GM23338 (cell line): Measurements from ENCODE around the gene ZNF48. TPM values are rescaled to one million over a fixed set of nuclear protein-coding genes. Genes with fewer than 3 reads are reported as not detected.

Source experiments
- ATAC-seq: fragments of 200-7000 bp; cut with Tn5 transposase; 3 replicates; pipeline ENCODE4 v1.9.1; 2020
- DNase-seq: peaks from one replicate; pipeline ENCODE4 v3.0.0-alpha.2; 2015; ENCODE audit warnings: low spot score
- H2AFZ ChIP-seq: fragments of 200-600 bp; sonication (generic); 2 replicates; pipeline ENCODE4 v1.8.0; 2016; ENCODE audit warnings: antibody characterized with exemption, mild to moderate bottlenecking, moderate library complexity
- H3F3A ChIP-seq: fragments of 200-600 bp; sonication (generic); replicated peaks from 2 replicates; pipeline ENCODE4 v1.8.0; 2017; ENCODE audit warnings: antibody characterized with exemption, mixed run types, low read depth
- H3K27ac ChIP-seq: fragments of 200-600 bp; sonication (generic); 2 replicates; pipeline ENCODE4 v1.6.1; 2016; ENCODE audit warnings: low read depth
- H3K27me3 ChIP-seq: fragments of 200-600 bp; sonication (generic); 2 replicates; pipeline ENCODE4 v1.8.0; 2016; ENCODE audit warnings: mild to moderate bottlenecking, mixed run types, moderate library complexity; ENCODE audit not compliant: insufficient read depth
- H3K36me3 ChIP-seq: fragments of 200-600 bp; sonication (generic); 2 replicates; pipeline ENCODE4 v1.8.0; 2016; ENCODE audit warnings: mild to moderate bottlenecking; ENCODE audit not compliant: insufficient read depth
- H3K4me1 ChIP-seq: fragments of 200-600 bp; sonication (generic); 2 replicates; pipeline ENCODE4 v1.8.0; 2016; ENCODE audit warnings: mild to moderate bottlenecking, moderate library complexity; ENCODE audit not compliant: insufficient read depth
- H3K4me2 ChIP-seq: fragments of 200-600 bp; sonication (generic); 2 replicates; pipeline ENCODE4 v1.7.1; 2017; ENCODE audit warnings: mixed run types
- H3K4me3 ChIP-seq: fragments of 200-600 bp; sonication (generic); 2 replicates; pipeline ENCODE4 v1.6.1; 2016; ENCODE audit warnings: mixed run types
- H3K79me2 ChIP-seq: fragments of 200-600 bp; sonication (generic); replicated peaks from 2 replicates; pipeline ENCODE4 v1.8.0; 2017; ENCODE audit warnings: mild to moderate bottlenecking; ENCODE audit not compliant: insufficient read depth
- H3K9me2 ChIP-seq: fragments of 200-600 bp; sonication (generic); 2 replicates; pipeline ENCODE4 v1.8.0; 2017; ENCODE audit not compliant: insufficient read depth
- H4K20me1 ChIP-seq: fragments of 200-600 bp; sonication (generic); replicated peaks from 2 replicates; pipeline ENCODE4 v1.8.0; 2017; ENCODE audit warnings: mild to moderate bottlenecking; ENCODE audit not compliant: insufficient read depth
- H3K27ac Mint-ChIP-seq: 2 replicates; pipeline ENCODE4 v1.8.0; 2020; ENCODE audit warnings: inconsistent platforms, mild to moderate bottlenecking, moderate library complexity, mixed read lengths
- H3K27me3 Mint-ChIP-seq: 3 replicates; pipeline ENCODE4 v1.8.0; 2022; ENCODE audit warnings: low read depth, mild to moderate bottlenecking, moderate library complexity, mixed read lengths, inconsistent platforms; ENCODE audit not compliant: insufficient read depth, poor library complexity
- H3K36me3 Mint-ChIP-seq: 3 replicates; pipeline ENCODE4 v1.8.0; 2021; ENCODE audit warnings: low read depth, mild to moderate bottlenecking, inconsistent platforms, moderate library complexity, mixed read lengths
- H3K4me1 Mint-ChIP-seq: 3 replicates; pipeline ENCODE4 v1.8.0; 2020; ENCODE audit warnings: mild to moderate bottlenecking, inconsistent platforms, mixed read lengths
- H3K4me3 Mint-ChIP-seq: 3 replicates; pipeline ENCODE4 v1.8.0; 2021; ENCODE audit warnings: moderate library complexity, mild to moderate bottlenecking, inconsistent platforms, mixed read lengths
- H3K9me3 Mint-ChIP-seq: 3 replicates; pipeline ENCODE4 v1.8.0; 2020; ENCODE audit warnings: moderate library complexity, mild to moderate bottlenecking, inconsistent platforms, mixed read lengths
- EZH2 ChIP-seq: fragments of 200-600 bp; sonication (generic); IDR thresholded peaks from one replicate; pipeline ENCODE4 v1.8.0; 2017; ENCODE audit warnings: antibody characterized with exemption, mild to moderate bottlenecking, low read depth; ENCODE audit not compliant: unreplicated experiment
- EZH2phosphoT487 ChIP-seq: fragments of 200-600 bp; sonication (generic); IDR thresholded peaks from one replicate; pipeline ENCODE4 v1.8.1; 2018; ENCODE audit warnings: antibody characterized with exemption; ENCODE audit not compliant: unreplicated experiment
- JUNB ChIP-seq: IDR thresholded peaks from one replicate; pipeline ENCODE4 v1.6.1; 2016; ENCODE audit warnings: antibody characterized with exemption; ENCODE audit not compliant: unreplicated experiment
- NANOG ChIP-seq: IDR thresholded peaks from 2 replicates; pipeline ENCODE4 v1.6.1; 2016; ENCODE audit warnings: antibody characterized with exemption, borderline replicate concordance
- POLR2AphosphoS5 ChIP-seq: IDR thresholded peaks from 2 replicates; pipeline ENCODE4 v1.6.1; 2016; ENCODE audit warnings: antibody characterized with exemption, low read depth
- REST ChIP-seq: IDR thresholded peaks from one replicate; pipeline ENCODE4 v1.6.1; 2018; ENCODE audit warnings: antibody characterized with exemption; ENCODE audit not compliant: unreplicated experiment
- STAT1 ChIP-seq: IDR thresholded peaks from one replicate; pipeline ENCODE4 v1.6.1; 2016; ENCODE audit warnings: antibody characterized with exemption; ENCODE audit not compliant: unreplicated experiment
- ZNF114 ChIP-seq: fragments of 250-450 bp; sonication (Bioruptor Pico); IDR thresholded peaks from 2 replicates; pipeline ENCODE4 v1.5.0; 2020; ENCODE audit warnings: mild to moderate bottlenecking, moderate library complexity
- polyA plus RNA-seq: library from polyadenylated mRNA; unstranded; fragments of >200 nt; fragmentation: Nextera tagmentation; extraction: Ambion mirVana; gene quantifications from 2 replicates; pipeline ENCODE4 v1.2.1, GENCODE V29; 2016
- total RNA-seq: library from RNA; depleted of rRNA; stranded (reverse); fragments of >200 nt; shearing (Covaris generic); gene quantifications from 2 replicates; pipeline ENCODE4 v1.2.3, GENCODE V29; 2014
- TF ChIP-seq, protein P1 (sequence below), 2 experiments: fragments of 200-600 bp in 1 of 2; sonication (generic) in 1 of 2; conservative IDR thresholded peaks; 2 replicates each; pipeline versions ENCODE4 v1.5.1 to v1.6.1; 2016 to 2017; ENCODE audit warnings: antibody characterized with exemption in 2 of 2, low read depth in 2 of 2, mild to moderate bottlenecking in 2 of 2, moderate library complexity in 1 of 2
- TF ChIP-seq, protein P2 (sequence below): IDR thresholded peaks from 2 replicates; pipeline ENCODE4 v1.6.1; 2016; ENCODE audit warnings: antibody characterized with exemption

ZNF48 gene
- total and polyA plus RNA-seq, 2 experiments from 2014 or later: 4.8 to 44.3 TPM

DNA sequence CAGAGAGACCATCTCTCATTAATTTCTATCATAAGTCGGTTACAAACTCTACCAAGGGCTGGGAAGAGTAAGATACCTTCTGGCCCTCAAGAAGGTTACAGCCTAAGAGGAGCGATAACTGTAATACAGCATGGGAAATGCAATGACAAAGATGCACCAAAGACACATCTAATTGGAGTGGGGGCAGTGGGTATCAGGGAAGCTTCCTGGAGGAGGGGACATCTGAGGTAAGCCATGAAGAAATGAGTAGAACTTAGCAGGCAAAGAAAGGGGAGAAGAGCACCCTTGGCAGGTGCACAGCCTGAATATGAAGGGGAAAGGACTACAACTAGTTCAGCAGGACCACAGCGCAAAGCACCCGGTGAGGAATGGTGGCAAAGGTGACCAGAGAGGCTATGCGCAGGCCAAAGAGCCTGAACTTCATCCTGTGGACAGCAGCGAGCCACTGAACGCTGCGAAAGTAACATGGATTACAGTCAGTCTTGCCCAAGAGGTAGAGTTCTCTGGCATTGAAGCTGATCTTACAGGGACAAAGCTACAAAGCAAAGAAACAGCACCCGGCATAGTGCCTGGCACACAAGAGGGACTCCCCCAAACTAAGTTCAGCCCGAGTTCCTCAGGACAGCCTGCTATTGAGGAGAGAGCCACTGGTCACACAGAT is 27.7 kb upstream of the ZNF48 start:
- H3K27ac ChIP-seq: no peak overlapping the region
- no peaks in the 10 kb centered on the region for H3K27me3 ChIP-seq
- peaks cover 14% of the 10 kb centered on the region for H3K36me3 Mint-ChIP-seq
- H3K79me2 ChIP-seq: peaks cover 40% of the 10 kb centered on the region
- peak overlapping the region; percentile 78; the same call in 2 of the 3 replicates for H3K4me3 Mint-ChIP-seq
- no peaks in the 10 kb centered on the region for H3K9me3 Mint-ChIP-seq
- ATAC-seq: no peak
- peaks cover 14% of the 10 kb centered on the region for H4K20me1 ChIP-seq
- peaks cover 16% of the 10 kb centered on the region for H3K27me3 Mint-ChIP-seq
- DNase-seq: no peak
- H3K4me2 ChIP-seq: peak overlapping the region; percentile 98
- no peaks in the 10 kb centered on the region for H3K9me2 ChIP-seq
- no peak overlapping the region for H2AFZ ChIP-seq
- H3K36me3 ChIP-seq: no peaks in the 10 kb centered on the region
- H3K4me1 ChIP-seq: peaks cover 11% of the 10 kb centered on the region
- no peaks in the 10 kb centered on the region for H3F3A ChIP-seq
- H3K4me3 ChIP-seq: no peak overlapping the region; the same call in 1 of the 2 replicates
- H3K27ac Mint-ChIP-seq: no peak overlapping the region
- peaks cover 33% of the 10 kb centered on the region for H3K4me1 Mint-ChIP-seq
- TF ChIP-seq EZH2 (no peak), STAT1 (no peak), EZH2phosphoT487 (no peak), NANOG (no peak), REST (no peak), POLR2AphosphoS5 (no peak), ZNF114 (CRISPR knock-in tag) (no peak), JUNB (no peak)
- TF ChIP-seq, protein P1, sequence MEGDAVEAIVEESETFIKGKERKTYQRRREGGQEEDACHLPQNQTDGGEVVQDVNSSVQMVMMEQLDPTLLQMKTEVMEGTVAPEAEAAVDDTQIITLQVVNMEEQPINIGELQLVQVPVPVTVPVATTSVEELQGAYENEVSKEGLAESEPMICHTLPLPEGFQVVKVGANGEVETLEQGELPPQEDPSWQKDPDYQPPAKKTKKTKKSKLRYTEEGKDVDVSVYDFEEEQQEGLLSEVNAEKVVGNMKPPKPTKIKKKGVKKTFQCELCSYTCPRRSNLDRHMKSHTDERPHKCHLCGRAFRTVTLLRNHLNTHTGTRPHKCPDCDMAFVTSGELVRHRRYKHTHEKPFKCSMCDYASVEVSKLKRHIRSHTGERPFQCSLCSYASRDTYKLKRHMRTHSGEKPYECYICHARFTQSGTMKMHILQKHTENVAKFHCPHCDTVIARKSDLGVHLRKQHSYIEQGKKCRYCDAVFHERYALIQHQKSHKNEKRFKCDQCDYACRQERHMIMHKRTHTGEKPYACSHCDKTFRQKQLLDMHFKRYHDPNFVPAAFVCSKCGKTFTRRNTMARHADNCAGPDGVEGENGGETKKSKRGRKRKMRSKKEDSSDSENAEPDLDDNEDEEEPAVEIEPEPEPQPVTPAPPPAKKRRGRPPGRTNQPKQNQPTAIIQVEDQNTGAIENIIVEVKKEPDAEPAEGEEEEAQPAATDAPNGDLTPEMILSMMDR (conservative IDR thresholded peaks at IDR 0.05; ENCODE audit: low read depth in 2 of 2): no peak
- TF ChIP-seq, protein P2, sequence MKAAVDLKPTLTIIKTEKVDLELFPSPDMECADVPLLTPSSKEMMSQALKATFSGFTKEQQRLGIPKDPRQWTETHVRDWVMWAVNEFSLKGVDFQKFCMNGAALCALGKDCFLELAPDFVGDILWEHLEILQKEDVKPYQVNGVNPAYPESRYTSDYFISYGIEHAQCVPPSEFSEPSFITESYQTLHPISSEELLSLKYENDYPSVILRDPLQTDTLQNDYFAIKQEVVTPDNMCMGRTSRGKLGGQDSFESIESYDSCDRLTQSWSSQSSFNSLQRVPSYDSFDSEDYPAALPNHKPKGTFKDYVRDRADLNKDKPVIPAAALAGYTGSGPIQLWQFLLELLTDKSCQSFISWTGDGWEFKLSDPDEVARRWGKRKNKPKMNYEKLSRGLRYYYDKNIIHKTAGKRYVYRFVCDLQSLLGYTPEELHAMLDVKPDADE: no peak
